HG02588 (cell line): ENCODE measurements around the gene FCHSD2.
A peak's percentile ranks its signal among the peaks of the same experiment; 100 is the strongest.

Source experiments
- ATAC-seq: cut with Tn5 transposase; IDR thresholded peaks from one replicate; pipeline ENCODE4 v1.9.1; 2021; ENCODE audit warnings: mild to moderate bottlenecking, moderate library complexity; ENCODE audit not compliant: unreplicated experiment

Gene FCHSD2

DNA sequence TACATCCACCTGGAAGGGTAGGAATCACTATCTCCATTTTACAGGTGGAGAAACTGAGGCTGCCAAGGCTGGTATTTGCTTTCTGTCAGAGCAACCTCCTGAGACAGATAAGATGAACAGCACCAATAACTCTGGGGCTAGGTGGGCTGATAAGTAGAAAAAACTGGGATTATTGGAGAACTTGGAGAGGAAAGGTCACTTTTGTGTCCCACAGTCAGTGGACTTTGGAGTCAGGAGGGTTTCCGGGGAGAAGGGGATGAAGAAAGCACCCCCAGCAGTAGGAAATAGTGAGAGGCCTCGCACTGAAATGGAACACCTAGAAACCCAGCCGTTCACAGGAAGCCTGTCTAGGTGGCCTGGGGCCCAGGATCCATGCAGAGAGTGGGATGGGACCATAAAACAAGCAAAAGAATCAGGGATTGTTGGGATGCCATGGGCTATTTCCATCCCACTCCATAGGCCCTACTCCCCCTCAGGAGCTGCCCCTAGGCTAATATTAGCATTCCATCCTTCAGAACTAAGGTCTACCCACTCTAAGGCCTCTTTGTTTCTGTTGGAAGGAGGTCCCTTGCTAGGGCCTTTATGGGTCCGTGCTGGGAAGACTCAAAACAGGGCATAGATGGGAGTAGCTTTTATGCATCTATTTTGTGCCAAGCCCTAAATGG is 31.0 kb upstream of the FCHSD2 start:
- ATAC-seq = no peak

DNA sequence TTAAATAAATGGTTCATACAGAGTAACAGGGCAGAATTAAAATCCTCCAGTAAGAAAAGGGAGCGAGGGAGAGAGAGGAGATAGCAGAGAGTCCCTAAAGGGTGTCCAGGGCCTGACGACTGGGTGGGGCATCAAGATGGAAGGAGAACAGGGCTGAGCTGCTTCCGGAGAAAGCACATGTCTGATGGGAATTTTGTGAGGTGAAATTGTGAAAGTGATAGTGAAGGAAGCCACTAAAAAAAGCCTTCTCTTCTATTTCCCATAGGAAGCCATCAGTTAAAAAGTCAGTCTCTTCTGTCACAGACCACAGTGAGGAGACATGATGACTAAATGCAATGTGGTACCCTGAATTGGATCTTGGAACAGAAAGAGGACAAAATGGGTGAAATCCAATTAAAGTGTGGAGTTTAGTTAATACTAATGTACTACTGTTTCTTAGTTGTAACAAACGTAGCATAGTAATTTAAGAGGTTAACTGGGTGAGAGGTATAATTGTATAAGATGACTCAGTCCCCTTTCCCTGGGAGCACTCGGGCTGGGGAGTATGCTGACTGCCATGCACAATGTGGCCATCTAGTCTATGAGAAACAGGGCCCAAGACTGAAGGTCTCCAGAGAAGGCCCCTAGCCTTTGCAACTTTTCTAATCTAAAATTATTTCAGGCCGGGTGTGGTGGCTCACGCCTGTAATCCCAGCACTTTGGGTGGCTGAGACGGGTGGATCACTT is 29.5 kb upstream of the FCHSD2 start:
- ATAC-seq = no peak

DNA sequence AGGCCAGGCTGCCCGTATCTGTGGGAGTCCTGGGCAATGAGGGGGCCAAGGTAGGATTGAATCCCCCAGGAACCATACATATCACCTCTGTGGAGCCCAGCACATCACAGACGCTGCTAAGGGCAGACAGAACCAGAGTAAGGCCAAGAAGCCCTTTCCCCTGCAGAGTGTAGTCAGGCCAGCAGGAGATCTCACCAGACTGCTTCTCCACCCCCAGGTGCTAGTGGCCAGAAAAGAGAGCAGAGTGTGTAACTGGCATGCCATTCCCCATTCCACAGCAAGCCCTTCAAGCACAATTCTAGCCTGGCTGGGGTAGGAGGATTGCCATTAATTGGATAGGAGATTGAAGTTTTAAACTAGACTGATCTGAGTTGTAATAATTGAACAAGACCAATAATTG is 28.0 kb upstream of the FCHSD2 start:
- no peak for ATAC-seq

- ATAC-seq = no peak
These were observed 26.9 kb upstream of the FCHSD2 start for GRCh38 chr11:73168925-73169579.

GRCh38 chr11:73167363-73167954 is 25.3 kb upstream of the FCHSD2 start:
- ATAC-seq = no peak

DNA sequence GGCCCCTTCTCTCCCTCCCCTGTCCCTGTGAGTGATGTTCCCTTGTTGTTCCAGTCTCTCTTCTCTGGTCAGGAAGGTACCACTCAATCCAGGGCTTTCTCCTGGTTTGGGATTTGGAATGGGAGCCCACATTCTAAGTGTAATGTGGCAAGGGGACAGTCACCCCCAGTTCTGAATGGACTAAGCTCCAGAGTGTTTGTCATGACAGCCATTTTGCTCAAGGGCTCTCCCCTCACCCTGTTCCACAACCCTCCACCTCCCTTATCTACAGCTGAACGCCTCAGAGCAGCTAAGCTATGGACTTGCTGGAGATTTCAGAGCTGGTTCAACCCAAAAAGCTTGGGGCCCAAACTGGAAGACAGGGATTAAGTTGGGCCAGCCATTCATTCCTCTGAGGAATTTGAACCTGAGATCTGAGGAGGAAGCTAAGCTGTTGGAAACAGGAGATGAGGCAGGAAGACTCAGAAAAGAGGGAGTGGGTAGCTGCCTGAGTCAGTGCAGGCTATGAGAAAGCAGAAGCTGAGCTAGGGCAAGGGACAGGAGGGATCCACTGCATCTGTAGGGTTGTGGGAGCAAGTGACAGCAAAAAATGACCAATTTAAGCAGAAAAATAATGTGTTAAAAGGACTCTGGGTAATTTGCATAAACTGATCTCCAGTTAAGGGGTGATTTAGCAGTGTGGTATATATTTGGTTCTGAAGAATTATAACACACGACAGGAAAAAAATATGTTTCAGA is 22.9 kb upstream of the FCHSD2 start:
- no peak for ATAC-seq

- no peak for ATAC-seq
These were observed 21.6 kb upstream of the FCHSD2 start for GRCh38 chr11:73163638-73164174.

- ATAC-seq = no peak
These were observed 20.1 kb upstream of the FCHSD2 start for GRCh38 chr11:73162196-73162740.

DNA sequence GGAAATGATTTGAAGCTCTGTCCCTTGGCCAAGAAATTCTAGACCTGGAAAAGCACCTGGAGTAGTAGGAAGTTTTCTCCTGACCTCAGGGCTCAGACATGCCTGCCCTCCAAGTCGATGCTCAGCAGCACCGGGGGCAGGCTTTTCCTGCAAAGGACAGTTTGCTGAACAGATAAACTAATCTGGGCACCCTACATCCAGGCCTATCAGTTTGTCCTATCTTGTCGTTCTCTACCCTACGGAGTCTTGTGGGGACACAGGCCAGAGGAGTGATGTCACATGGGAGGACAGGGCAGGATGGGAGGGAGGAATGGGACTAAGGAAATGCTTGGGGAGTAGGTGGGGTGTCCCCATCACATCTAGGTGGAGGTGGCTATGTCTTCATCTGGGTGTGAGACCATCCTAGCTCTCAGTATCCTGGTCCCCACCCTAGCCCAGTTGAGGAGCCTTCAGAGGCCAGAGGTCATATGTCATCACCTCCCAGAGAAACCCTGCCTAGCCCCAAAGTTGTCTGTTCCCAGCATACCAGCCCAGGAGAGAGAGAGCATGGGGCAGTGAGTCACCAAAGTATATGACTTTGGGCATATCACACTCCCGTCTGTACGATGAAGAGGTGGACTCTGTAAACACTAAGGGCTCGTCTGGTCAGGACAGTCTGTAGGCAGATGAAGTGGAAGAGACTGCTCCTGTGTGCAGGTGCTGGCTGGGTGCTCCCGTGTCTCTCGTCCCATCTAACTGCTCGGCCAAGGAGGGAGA is 18.1 kb upstream of the FCHSD2 start:
- ATAC-seq = no peak

DNA sequence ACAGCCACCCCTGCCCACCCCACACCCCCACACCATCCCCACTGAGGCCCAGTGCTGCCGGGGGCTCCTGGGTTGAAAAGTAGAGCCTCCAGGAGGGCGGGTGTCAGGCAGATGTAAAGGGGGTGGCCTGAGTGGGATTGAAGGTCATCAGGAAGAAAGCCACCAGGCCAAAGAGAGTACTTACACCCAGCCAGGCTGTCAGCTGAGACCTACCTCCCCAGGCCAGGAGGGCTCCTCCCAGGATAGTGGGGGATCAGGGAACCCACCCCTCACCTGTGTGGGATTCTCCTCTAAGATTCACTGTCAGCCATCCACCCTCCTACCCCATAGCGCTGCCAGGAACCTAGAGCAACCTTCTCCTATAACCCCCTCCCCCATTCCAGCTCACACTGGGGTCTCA is 17.2 kb upstream of the FCHSD2 start:
- ATAC-seq = no peak

DNA sequence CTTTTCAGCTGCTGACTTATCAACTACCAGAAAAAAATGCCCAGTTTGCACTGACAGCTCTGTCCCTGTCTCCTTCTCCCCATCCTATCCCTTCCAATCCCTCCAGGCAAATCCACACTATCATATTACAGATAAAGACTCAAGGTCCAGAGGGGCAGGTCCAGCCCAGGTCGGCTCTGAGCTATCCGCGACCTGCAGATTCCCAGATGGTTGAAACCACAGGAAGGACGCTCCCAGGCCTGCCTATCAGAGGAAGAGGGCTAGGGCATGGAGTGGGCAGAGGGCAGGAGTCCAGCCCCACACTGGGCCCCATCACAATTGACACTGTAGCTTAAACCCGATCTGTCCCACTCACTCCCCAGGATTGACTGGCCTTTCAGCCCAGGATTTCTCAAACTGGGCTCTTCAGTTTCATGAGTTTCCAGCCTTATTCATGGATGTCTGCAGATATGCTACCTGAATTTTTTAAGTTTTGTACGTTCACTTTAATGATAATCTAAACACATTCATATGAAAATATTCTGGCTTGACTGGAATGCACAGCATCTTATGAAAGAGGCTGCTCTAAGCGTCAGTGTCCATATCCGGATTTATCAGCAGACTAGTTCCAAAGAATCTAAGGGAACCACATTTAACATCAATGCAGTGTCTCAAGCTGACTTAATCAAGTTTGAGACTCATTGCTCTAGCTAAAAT is 16.4 kb upstream of the FCHSD2 start:
- ATAC-seq = no peak

GRCh38 chr11:73157101-73158010 is 15.2 kb upstream of the FCHSD2 start:
- ATAC-seq = peak; percentile 40

- no peak for ATAC-seq
These were observed 14.6 kb upstream of the FCHSD2 start for GRCh38 chr11:73156686-73157085.

- ATAC-seq = no peak
These were observed 14.0 kb upstream of the FCHSD2 start for GRCh38 chr11:73156114-73156513.

GRCh38 chr11:73155102-73155501 is 13.0 kb upstream of the FCHSD2 start:
- no peak for ATAC-seq

DNA sequence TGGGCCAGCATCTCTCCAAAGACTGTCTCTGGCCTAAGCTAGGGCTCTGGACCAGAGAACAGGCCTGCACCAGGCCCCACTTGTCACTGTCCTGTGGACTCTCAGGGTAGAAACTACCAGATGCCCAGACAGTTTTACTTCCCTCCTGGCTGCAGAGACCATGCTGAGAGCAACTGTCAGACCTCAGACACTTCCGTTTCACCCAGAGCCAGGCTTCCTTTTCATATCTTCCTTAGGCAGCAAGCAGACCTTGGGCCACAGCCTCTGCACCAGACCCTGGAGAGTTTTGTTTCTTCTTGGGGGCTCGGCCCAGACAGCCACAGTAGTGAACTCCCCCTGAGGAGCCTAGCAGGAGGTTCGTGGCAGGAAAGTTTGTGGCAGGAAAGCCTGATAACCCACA is 12.1 kb upstream of the FCHSD2 start:
- ATAC-seq = peak; percentile 38

- peak; percentile 62 for ATAC-seq
These were observed 10.9 kb upstream of the FCHSD2 start for GRCh38 chr11:73152861-73153483.
